Measurements from ENCODE around the gene MUCL3. TPM values are rescaled to one million over a fixed set of nuclear protein-coding genes. Genes with fewer than 3 reads are reported as not detected.
A peak's percentile ranks its signal among the peaks of the same experiment; 100 is the strongest.

MUCL3 gene
- total RNA-seq, 3 donors from 2014 or later: 0.07 TPM; not detected in 2

DNA sequence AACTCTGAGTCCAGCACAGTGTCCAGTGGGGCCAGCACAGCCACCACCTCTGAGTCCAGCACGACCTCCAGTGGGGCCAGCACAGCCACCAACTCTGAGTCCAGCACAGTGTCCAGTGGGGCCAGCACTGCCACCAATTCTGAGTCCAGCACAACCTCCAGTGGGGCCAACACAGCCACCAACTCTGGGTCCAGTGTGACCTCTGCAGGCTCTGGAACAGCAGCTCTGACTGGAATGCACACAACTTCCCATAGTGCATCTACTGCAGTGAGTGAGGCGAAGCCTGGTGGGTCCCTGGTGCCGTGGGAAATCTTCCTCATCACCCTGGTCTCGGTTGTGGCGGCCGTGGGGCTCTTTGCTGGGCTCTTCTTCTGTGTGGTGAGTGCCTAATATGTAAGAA lies 46.5 kb downstream of the MUCL3 start:
- ATAC-seq (no peak), DNase-seq (no peak)
- no peaks in the 10 kb centered on the region for H3K4me1 ChIP-seq (ENCODE audit: low read depth)
- H3K36me3 ChIP-seq (ENCODE audit: low read depth): no peaks in the 10 kb centered on the region
- no peaks in the 10 kb centered on the region for H3K9me3 ChIP-seq
- TF ChIP-seq, protein P1, sequence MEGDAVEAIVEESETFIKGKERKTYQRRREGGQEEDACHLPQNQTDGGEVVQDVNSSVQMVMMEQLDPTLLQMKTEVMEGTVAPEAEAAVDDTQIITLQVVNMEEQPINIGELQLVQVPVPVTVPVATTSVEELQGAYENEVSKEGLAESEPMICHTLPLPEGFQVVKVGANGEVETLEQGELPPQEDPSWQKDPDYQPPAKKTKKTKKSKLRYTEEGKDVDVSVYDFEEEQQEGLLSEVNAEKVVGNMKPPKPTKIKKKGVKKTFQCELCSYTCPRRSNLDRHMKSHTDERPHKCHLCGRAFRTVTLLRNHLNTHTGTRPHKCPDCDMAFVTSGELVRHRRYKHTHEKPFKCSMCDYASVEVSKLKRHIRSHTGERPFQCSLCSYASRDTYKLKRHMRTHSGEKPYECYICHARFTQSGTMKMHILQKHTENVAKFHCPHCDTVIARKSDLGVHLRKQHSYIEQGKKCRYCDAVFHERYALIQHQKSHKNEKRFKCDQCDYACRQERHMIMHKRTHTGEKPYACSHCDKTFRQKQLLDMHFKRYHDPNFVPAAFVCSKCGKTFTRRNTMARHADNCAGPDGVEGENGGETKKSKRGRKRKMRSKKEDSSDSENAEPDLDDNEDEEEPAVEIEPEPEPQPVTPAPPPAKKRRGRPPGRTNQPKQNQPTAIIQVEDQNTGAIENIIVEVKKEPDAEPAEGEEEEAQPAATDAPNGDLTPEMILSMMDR (IDR thresholded peaks at IDR 0.05): no peak
- intact Hi-C loops (cut with DNase I, micrococcal nuclease): no loop called here
- H3K4me3 ChIP-seq: no peak overlapping the region

DNA sequence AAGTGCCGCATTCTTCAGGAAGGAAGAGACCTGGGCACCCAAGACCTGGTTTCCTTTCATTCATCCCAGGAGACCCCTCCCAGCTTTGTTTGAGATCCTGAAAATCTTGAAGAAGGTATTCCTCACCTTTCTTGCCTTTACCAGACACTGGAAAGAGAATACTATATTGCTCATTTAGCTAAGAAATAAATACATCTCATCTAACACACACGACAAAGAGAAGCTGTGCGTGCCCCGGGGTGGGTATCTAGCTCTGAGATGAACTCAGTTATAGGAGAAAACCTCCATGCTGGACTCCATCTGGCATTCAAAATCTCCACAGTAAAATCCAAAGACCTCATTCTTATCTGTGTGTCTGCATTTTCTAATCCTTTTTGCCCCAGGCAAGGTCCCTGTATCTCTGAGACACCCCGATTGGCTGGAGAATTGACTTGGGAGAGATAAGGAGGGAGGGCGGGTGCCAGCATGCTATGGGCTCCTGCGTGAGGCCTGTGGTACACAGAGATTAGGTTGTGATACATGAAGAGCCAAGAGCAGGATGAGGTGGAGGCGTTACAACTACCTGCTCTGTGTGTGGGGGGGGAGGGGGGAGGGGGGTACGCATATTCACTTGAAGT lies 47.5 kb downstream of the MUCL3 start:
- H3K4me3 ChIP-seq: no peak overlapping the region
- no peaks in the 10 kb centered on the region for H3K9me3 ChIP-seq
- ATAC-seq: no peak
- H3K36me3 ChIP-seq (ENCODE audit: low read depth): no peaks in the 10 kb centered on the region
- H3K4me1 ChIP-seq (ENCODE audit: low read depth): no peaks in the 10 kb centered on the region
- TF ChIP-seq, protein P1 (IDR thresholded peaks at IDR 0.05): no peak
- DNase-seq: no peak
- intact Hi-C loops (cut with DNase I, micrococcal nuclease): no loop called here

DNA sequence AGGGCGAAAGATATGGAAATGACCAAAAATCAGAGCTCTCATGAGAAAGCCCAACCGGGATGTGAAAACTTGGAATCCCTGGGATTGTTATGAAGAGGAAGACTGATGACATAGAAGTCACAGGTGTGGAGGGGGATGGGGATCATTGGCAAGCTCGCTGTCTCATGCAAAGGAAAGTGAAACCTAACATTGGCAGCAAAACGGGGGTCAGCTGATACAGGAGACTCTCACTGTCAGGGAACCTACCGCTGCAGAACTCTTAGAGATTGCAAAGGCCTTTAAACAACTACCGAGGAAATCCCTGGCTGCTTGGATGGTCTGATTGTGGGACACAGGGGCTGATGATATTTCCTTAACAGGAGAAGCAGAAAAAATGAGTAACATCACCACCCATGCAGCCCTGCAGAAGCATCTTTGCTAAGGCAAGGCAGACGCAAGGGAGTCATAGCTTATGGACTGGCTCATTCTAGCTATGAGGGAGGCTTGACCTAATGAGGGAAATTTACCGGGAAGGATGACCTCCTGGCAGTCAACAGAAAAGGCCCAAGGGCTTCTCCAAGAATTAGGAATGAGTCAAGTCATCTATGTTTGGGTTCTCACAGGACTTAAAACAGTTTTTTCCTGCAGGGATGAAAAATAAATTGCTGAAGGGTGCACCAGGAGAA lies 49.8 kb downstream of the MUCL3 start:
- intact Hi-C loops (cut with DNase I, micrococcal nuclease): no loop called here
- Histone ChIP-seq H3K36me3 (ENCODE audit: low read depth) (no peaks in the 10 kb centered on the region), H3K9me3 (no peaks in the 10 kb centered on the region), H3K4me1 (ENCODE audit: low read depth) (no peaks in the 10 kb centered on the region), H3K4me3 (no peak overlapping the region)
- TF ChIP-seq, protein P1 (IDR thresholded peaks at IDR 0.05): no peak
- DNase-seq (peak in 1 of 3 donors; percentile 14), ATAC-seq (no peak)

DNA sequence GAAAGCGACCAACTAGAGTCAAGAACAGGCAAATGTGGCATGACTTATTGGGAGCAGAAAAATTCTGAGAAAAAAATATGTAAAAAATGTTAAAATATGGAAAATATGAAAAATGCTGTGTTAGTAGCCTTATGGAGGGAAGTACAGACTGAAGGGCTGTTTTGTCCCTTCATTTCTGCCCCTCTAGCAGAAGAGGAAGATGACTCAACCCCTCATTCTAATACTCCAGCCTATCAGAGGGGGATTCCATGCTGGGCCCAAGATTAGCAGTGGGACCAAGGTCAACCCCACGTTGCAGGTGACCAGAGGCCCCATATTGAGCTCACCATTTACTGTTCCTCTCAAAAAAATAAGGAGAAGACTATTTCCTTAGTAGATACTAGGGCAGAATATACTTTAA lies 51.1 kb downstream of the MUCL3 start:
- no peak for ATAC-seq
- TF ChIP-seq, protein P1 (IDR thresholded peaks at IDR 0.05): no peak
- H3K4me3 ChIP-seq: no peak overlapping the region
- H3K9me3 ChIP-seq: no peaks in the 10 kb centered on the region
- H3K36me3 ChIP-seq (ENCODE audit: low read depth): no peaks in the 10 kb centered on the region
- intact Hi-C loops (cut with DNase I, micrococcal nuclease): no loop called here
- DNase-seq: no peak
- H3K4me1 ChIP-seq (ENCODE audit: low read depth): no peaks in the 10 kb centered on the region

DNA sequence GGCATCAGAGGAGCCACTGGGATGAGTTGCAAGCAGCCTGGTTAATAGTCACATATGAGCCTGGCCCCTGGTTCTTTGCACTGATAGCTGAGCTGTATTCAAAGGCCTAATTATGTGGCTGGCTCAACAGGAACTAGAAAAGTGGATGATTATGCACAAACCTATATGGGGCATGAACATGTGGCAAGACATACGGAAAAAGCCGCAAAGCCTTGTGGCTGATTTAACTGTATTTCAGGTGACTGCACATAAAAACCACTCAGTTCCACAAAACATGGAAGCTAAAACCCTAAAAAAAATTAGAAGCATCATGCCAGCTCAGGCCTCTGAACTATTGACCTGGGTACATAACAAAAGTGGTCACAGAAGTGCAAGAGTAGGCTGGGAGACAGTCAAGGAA lies 56.5 kb downstream of the MUCL3 start:
- no peak overlapping the region for H3K4me3 ChIP-seq
- no peaks in the 10 kb centered on the region for H3K9me3 ChIP-seq
- TF ChIP-seq, protein P1 (IDR thresholded peaks at IDR 0.05): no peak
- no peaks in the 10 kb centered on the region for H3K4me1 ChIP-seq (ENCODE audit: low read depth)
- no peaks in the 10 kb centered on the region for H3K36me3 ChIP-seq (ENCODE audit: low read depth)
- no peak for ATAC-seq
- intact Hi-C loops (cut with DNase I, micrococcal nuclease): no loop called here
- no peak for DNase-seq
